ENCODE measurements around the gene PCDH9. TPM values are rescaled to one million over a fixed set of nuclear protein-coding genes. Genes with fewer than 3 reads are reported as not detected.

PCDH9 gene
- total RNA-seq, 1 donor from 2014 or later: 0.20 TPM

DNA sequence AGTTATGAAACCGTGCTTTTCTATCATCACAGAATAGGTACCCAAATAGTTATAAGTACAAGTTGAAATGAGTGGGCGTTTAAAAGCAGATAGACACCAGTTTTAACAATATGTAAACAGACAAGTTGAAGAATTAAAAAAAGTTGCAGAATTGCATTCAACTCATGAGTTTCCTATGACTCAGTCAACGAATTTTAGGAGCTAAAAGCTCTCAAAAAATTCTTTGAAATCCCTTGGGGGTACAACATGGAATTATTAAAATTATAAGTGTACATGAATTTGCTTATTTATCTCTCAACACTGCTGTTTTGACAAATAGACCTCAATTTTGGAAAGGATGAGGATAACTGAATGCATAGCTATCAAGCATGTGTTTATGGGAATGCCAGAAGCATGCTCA is 693.4 kb downstream of the PCDH9 start:
- no peak for DNase-seq (ENCODE audit: low read depth in 2 of 2)

DNA sequence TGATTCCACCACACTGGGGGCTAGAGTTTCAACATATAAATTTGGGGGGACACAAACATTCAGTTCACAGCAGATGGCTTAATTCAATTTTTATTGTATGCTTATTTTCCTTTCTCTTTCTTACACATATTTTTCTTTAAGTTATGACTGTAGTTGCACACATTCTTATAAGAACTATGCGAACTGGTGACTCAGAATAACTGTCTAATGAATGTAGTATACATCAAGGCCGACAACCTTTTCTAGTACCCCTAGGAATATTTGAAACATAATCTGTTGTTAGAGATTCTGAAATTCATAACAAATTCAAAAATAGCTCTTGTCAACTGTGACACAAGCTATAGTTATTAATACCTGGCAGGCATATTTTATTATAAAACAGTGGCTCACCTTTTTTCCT is 695.6 kb downstream of the PCDH9 start:
- no peak for DNase-seq (ENCODE audit: low read depth in 2 of 2)

DNA sequence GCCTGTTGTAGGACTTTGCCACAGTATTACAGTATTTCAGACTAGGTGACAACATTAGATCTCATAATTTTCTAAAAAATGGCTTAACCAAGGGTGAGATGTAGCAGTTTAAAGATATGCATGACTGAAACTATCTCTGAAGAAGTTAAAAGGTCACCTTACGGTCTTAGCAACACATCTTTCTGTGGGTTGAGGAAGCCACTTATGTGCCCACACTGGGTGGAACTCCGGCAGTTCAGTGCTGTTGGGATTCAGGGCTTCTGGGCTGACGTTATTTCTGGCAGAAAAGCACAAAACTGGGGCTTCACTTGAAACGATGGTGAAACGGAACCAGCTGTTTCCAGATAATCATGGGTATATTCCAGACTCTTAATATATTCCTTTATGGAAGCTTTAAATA is 697.3 kb downstream of the PCDH9 start:
- no peak for DNase-seq (ENCODE audit: low read depth in 2 of 2)

DNA sequence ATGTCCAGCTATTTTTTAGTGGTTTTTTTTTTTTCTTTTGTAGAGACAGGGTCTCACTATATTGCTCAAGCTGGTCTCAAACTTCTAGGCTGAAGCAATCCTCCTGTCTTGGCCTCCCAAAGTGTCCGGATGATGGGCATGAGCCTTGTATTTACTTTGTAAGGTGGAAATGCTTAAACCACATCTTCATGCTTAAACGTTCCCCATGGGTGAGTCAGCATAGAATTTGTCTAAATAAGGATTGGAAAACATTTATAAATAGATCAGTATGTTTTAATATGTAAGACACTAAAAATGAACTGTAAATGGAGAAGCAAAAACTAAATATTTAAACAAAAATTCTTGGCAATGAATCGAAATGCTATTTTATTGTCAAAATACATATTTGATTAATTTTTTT is 698.0 kb downstream of the PCDH9 start:
- peak in 1 of 2 donors; percentile 10 for DNase-seq (ENCODE audit: low read depth in 2 of 2)

DNA sequence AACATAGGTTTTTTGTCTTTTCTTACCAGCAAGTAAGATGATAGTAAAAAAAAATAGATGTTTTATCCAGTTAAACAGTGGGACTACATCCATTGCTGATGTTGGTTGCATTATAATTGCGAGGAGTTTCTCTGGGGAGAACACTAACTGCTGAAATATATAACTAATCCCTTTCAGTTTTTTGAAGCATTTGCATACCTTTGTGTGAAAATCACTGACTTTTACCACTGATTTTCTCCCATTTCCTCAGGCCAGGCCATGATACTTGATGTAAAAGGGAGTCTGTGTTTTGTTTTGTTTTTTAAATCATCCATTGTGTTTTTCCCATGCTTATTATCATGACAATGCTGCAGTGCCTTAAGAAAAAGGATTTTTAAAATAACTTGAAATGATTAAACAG is 699.5 kb downstream of the PCDH9 start:
- no peak for DNase-seq (ENCODE audit: low read depth in 2 of 2)

DNA sequence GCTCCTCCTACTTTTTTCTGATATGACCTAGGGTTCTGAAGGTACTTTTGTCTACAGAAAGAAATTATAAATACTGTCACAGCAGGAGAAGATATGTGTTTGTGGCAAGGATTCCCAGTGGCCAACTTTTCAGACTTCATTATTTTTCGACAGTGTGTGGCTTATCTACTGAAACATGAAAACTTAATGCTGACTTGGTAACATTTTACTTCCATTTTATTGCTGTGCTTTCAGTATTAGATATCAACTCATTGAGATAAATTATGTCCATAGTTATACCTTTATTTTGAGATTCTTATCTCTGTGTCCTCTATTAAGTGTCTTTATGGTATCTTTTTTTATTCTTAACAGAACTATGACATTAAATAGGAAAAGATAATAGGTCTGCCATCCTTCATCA is 700.0 kb downstream of the PCDH9 start:
- DNase-seq (ENCODE audit: low read depth in 2 of 2): no peak

DNA sequence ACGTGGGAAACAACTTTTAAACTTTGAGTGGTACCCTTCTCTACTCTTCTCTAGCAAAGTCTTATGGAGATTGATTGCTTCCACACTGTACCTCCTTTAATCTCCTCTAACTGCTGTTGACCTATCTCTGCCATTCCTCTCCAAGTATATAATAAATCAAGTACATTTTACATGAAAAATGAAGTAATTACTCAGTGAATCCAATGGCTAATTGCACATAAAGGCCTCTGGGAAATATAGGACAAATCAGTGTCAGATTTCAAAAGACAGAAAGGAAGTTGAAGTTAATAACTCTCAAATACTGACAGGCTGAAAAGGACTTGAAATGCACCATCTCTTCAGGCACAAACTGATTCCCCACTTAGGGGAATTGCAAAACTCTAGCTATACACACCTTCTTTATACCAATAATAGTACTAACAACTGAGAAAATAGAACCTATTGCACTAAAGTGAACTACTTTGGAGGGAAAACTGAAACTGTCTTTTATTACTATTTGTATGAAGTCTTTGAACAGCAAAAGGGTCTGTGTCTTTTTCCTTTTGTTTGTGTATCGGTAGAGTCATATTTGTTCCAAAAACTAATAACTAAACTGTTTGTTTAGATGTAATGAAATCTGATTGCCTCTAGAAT is 701.1 kb downstream of the PCDH9 start:
- DNase-seq (ENCODE audit: low read depth in 2 of 2): no peak

DNA sequence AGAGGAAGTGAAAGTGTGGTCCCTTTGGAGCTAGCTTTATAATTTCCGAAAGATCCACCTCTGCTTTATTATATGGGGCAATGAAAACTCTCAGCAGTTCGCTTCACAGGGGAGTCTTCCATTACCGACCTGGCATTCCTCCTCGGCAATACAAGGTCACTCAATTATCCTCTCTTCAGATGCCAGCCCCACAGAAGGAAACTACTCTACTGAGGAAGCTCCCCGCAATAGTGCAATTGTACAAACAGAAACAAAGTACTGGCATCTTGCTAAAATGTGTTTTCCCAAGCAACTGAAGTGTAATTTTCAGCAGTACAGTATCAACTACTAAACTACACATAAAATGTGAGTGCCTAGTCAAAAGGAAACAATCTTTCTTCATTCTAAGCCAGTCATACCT is 702.0 kb downstream of the PCDH9 start:
- no peak for DNase-seq (ENCODE audit: low read depth in 2 of 2)

DNA sequence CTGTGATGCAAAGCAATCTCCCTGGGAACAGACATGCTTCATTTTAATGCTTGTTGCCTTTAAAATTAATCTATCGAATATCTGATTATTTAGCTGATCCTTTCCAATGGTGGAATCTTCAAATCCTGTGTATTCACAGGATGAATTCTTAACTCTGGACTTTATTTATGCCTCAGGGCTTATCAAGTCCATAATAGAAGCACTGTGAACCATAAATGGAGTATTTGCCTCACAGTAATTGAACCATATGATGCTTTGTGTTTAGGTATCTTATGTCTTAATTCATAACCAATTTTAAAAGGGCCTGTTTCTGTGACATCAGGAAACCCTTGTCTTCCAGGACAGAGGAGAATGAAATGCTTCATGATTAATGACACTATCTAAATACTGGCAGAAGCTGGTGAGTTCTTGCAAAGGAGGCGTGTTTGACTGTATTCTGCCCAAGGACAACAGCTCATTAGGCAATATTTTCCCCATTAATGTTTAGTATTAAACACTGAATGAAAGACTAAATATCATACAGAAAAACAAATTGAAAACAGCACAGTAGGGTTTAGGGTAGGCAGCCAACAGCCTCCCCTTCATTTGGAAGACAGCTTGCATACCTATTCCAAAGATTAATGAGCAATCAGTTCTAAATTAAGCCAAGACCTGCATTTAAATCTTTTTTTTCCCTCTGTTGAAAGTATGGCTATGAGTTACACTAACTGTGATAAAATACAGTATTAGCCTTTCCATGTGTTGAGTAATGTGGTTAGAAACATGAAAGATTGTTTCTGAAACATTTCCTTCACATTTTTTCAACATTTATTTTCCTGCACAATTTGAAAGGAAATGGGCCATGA is 709.4 kb downstream of the PCDH9 start:
- no peak for DNase-seq (ENCODE audit: low read depth in 2 of 2)

DNA sequence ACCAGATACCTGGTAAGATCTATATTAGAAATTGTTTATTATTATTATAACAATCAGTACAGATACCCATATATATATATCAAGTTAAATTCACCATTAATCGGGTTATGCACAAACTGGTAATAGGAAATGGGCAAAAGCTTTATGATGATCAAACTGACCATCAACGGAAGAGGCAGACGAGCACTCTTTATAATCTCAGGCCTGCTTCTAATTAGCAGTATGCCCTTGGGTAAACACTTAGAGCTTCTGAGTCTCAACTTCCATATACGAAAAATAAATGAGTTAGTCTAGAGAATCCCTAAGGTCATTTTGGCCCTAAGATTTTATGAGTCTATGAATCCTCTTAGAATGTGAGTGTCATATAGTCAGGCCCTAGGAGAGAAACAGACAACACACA is 710.9 kb downstream of the PCDH9 start:
- no peak for DNase-seq (ENCODE audit: low read depth in 2 of 2)

DNA sequence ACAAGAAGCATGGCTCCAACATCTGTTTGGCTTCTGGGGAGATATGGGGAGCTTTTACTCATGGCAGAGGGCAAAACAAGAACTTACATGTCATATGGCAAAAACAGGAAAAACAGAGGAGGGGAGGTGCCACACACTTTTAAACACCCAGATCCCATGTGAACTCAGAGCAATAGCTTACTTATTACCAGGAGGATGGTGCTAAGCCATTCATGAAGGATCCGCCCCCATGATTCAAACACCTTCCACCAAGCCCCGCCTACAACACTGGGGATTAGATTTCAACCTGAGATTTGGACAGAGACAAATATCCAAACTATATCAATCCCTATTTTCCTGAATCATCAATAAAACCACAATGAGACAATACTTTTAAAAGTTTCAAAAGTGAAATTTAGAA is 712.1 kb downstream of the PCDH9 start:
- no peak for DNase-seq (ENCODE audit: low read depth in 2 of 2)

DNA sequence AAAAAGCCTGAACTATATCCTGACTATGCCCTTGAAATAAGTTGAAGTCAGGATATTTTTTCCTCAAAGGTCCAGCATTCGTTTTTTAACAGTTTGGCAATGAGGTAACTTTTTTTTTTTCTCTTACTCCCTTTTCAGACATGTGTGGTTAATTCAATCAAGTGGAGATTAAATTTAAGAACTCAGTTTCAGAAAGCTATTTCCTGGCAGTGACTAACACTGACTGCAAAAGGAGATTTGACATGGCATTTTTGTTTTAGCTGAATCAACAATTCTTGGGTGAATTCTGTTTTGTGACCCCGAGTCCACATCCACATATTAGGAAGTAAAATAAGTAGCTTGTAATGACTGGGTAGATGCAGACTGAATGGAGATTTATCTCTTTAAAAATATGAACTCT is 716.4 kb downstream of the PCDH9 start:
- peak in 1 of 2 donors; percentile 2 for DNase-seq (ENCODE audit: low read depth in 2 of 2)

DNA sequence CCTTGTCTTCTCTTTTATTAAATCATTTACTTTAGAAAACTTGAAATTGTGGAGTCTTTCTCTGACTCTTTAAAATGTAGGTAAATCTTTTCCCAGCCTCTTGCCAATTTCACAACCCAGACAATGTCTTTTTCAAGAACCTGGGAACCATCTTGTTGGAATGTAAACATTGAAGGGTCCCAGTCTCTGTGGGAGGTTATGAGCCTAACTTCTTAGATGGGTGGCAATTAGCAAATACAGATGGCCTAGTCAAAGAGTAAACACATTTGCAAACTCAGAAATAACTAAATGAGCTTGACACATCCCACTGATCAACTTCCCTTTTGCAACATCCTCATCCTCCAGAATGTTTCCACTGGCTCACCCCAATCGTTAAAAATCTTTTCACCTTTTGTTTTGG is 721.0 kb downstream of the PCDH9 start:
- DNase-seq (ENCODE audit: low read depth in 2 of 2): no peak

DNA sequence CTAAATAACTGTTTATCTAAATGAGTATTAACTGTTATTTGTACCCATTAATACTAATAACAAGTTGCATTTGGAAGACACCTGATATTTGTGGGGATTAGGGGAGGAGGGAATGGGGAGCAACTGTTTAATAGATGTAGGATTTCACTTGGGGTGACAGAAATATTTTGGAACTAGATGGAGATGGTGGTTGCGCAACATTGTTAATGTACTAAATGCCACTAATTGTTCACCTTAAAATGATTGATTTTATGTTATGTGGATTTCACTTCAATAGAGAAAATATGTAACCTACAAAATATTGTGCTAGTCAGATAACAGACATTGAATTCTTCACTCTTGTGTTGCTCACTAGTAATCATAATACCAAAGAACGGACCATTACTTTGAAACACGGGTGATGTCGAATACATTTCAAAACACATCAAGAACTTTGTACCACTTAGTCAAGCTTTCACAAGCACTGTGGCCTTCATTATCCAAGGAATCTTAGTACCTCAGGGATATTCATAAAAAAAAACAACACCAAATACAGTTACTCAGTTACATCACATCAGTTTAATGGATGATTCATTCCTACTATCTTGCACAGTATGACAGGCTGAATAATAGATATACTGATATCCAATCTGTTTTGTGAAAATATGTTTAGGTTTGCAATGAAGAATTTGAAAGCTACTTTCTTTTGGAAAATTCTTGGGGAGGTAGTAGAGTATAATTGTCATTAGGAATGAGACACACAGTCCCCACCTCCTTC is 721.8 kb downstream of the PCDH9 start:
- DNase-seq (ENCODE audit: low read depth in 2 of 2): no peak

DNA sequence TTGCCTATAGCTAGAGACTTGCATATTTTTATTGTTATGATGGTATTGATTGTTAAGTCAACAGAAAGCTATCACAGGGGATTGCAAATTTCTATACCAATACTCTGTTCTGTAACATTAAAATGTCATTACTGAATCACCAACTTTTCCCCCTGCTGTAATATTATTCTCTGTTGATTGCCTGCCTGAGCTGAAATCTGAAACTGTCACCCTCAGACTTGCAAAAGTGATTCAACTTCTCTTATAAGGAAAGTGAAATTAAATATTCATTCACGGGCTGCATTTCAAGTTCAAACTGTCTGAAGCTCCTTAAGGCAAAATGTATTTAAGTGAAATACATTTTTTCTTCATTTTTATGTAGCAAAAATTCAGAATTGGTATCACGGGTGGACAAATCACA is 723.2 kb downstream of the PCDH9 start:
- no peak for DNase-seq (ENCODE audit: low read depth in 2 of 2)

DNA sequence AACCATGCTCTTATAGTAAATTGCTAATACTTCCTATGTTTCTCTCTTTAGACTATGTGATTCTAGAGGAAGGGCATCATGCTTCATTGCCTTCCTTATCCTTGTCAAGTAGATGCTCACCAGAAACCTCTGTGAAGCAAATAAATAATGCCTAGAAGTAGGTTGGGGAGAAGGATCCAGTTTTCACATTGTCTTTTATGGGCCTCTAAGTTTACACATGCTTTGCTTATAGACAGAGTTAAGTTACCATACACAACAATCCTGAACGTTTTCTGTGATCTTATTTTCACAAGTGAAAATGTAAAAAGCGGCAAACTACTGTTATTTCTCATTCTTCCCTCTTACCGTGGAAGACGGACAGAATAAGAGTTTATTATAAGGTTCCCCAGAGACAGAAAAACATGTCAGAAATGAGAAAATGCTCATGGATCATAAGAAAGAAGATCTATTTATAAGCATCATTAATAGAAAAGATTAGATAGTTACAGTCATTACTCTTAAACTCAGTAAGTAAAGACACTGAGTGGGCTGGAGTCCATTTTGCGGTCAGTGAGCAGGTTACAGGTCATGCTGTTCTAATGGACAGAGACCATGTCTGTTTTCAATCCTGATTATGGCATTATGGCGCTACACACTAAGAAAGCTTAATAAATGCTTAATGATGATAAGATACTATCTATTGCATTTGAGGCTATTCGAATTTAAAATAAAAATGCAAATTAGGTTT is 723.9 kb downstream of the PCDH9 start:
- DNase-seq (ENCODE audit: low read depth in 2 of 2): no peak

DNA sequence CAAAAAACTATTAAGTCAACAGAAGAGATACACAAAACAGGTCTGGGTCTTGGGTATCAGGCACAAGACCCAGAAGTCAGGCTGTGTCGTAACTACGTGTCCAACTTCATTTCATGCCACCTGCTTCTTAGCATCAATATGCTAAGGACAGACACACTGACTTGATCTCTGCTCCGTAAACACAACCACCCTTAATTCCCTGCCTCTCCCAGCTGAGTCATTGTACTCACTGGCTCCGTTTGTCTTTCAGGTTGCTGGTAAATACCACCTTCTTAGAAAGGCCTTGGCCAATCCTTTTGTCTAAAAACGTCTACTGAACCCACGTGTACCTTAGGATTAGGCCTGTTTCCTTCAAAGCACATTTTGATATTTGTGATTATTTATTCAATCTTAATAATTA is 726.2 kb downstream of the PCDH9 start:
- no peak for DNase-seq (ENCODE audit: low read depth in 2 of 2)

DNA sequence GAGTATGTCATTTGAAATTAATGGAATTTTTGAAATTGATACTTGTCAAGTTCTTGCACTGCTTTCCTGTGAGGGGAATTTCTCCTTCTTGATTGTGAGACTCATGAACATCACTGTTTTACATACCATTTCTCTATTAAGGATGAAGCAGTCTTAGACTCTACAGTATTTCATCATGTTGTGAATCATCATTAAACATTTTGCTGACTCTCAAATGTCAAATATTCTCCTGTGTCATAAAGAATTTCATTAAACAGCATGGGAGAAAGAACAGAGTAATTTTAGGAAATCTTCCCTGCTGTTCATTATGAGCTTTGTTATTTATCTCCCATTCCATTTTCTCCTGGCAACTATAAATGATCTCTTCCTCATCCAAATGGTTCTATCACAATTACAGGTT is 729.0 kb downstream of the PCDH9 start:
- DNase-seq (ENCODE audit: low read depth in 2 of 2): no peak

DNA sequence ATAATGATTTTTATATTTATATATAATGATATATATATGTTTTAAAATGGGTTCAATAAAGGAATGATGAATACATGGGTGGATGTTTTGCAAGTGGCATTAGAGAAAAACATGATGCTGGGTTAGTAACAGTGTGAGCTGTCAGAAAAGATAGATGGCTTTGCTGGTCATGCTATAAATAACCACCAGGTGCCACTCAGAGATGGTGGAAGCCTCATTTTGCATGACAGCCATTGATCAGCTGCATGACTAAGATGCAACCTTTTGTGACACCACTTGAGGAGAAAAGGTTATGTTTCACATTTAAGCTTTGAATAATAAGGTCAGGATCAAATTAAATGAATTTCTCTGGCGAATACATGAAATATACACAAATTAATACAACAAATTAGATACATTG is 737.7 kb downstream of the PCDH9 start:
- DNase-seq (ENCODE audit: low read depth in 2 of 2): peak in 1 of 2 donors; percentile 5

DNA sequence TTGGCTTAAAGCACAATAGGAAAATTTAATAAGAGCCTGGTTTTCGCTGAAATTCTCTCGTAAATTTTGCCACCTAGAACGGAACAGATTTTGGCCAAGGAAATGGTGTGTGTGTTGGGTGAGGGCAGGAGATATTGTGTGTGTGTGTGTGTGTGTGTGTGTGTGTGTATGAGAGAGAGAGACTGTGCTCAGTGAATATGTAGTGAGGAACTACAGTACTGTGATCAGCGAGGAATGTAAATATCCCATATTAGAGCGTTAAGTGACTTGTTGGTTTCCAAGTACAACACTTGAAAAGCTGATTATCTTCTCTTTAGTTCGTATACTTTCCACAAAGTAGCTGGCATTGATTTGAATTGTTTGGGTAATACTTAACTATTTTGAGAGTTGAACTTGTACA is 738.9 kb downstream of the PCDH9 start:
- DNase-seq (ENCODE audit: low read depth in 2 of 2): no peak

DNA sequence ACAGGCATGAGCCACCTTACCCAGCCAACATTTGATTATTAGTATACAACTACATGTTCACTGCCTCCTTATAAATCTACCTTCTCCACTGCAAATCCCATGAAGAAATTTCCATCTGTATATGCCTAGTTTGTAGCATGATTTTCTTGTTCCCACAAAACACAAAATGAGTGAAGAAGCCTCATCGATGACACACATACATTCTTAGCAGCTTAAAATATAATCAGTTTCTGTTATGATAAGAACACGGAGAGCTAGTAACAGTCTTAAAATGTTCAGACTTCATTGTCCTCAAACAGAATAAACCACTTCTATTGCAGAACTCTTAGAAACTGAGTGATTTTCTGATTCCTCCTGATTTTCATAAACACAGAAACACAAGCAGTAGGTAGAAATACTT is 740.5 kb downstream of the PCDH9 start:
- no peak for DNase-seq (ENCODE audit: low read depth in 2 of 2)

DNA sequence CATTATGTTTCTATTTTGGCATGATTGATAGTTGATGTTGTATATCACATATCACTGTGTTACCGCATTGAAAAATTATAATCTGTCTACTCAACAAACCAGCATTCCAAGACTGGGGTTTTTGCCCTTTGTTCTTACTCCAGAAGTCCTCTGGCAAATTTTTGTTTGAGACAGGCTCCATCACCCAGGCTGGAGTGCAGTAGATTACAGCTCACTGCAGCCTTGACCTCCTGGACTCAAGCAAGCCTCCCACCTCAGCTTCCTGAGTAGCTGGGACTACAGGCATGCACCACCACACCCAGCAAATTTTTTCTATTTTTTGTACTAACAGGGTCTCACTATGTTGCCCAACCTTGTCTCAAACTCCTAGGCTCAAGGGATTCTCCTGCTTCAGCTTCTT is 741.0 kb downstream of the PCDH9 start:
- DNase-seq (ENCODE audit: low read depth in 2 of 2): no peak

All from lung microvascular endothelial cell (primary cell).